Testis (tissue), 3 donors: ENCODE measurements around the gene ATP5F1E. TPM values are rescaled to one million over a fixed set of nuclear protein-coding genes. Genes with fewer than 3 reads are reported as not detected.
A peak's percentile ranks its signal among the peaks of the same experiment; 100 is the strongest.

ENCODE experiments used
- DNase-seq: peaks from one replicate; pipeline ENCODE4 v3.0.0-alpha.2; 2019
- H3K27ac ChIP-seq, 2 donors: fragments of 200-600 bp; sonication (generic); one replicate each; pipeline ENCODE4 v1.5.1; 2019
- H3K27me3 ChIP-seq: fragments of 200-600 bp; sonication (generic); one replicate; pipeline ENCODE4 v1.5.1; 2019
- H3K36me3 ChIP-seq: fragments of 200-600 bp; sonication (generic); one replicate; pipeline ENCODE4 v1.5.1; 2017; ENCODE audit warnings: low read depth; ENCODE audit errors: missing control alignments
- H3K4me1 ChIP-seq: fragments of 200-600 bp; sonication (generic); one replicate; pipeline ENCODE4 v1.5.1; 2019
- H3K4me3 ChIP-seq, 2 donors: fragments of 200-600 bp; sonication (generic); one replicate each; pipeline ENCODE4 v1.5.1; 2017 to 2019
- H3K9me3 ChIP-seq: fragments of 200-600 bp; sonication (generic); one replicate; pipeline ENCODE4 v1.5.1; 2017
- CTCF ChIP-seq, 3 experiments: fragments of 450-650 bp in 2 of 3; fragments of 200-600 bp in 1 of 3; sonication (generic) in 1 of 3; IDR thresholded peaks; one replicate each; pipeline ENCODE4 v1.5.1; 2016 to 2019; ENCODE audit warnings: antibody characterized with exemption in 3 of 3, mild to moderate bottlenecking in 2 of 3, moderate library complexity in 1 of 3
- POLR2A ChIP-seq: fragments of 450-650 bp; IDR thresholded peaks from one replicate; pipeline ENCODE4 v1.6.1; 2017; ENCODE audit warnings: antibody characterized with exemption, mild to moderate bottlenecking, moderate library complexity
- WGBS, 2 donors: methylation state at CpG; one replicate each; pipeline ENCODE4 v1.1.5; 2018; 5-methylcytosine and 5-hydroxymethylcytosine counted together
- intact Hi-C: fragments of 100-400 bp; cut with DNase I; formaldehyde crosslinking; loops from one replicate; pipeline ENCODE4 v1.15.1; 2023; ENCODE audit warnings: low total_unique reads
- polyA plus RNA-seq: library from polyadenylated mRNA; stranded (reverse); fragments of 350-450 nt; fragmentation: Illumina TruSeq; extraction: RNeasy Lipid Tissue Mini Kit (QIAGEN cat#74804); gene quantifications from one replicate; pipeline ENCODE4 v1.2.3, GENCODE V29; 2014; ENCODE audit warnings: low read depth, low replicate concordance; ENCODE audit not compliant: insufficient read depth
- total RNA-seq, 2 donors: library from RNA; depleted of rRNA; stranded (reverse); fragments of >200 nt; gene quantifications; one replicate each; pipeline ENCODE4 v1.2.3, GENCODE V29; 2016

The ATP5F1E gene
- total and polyA plus RNA-seq, 3 donors from 2014 or later, result 24.6 to 76.0 (median 25.5) TPM

DNA sequence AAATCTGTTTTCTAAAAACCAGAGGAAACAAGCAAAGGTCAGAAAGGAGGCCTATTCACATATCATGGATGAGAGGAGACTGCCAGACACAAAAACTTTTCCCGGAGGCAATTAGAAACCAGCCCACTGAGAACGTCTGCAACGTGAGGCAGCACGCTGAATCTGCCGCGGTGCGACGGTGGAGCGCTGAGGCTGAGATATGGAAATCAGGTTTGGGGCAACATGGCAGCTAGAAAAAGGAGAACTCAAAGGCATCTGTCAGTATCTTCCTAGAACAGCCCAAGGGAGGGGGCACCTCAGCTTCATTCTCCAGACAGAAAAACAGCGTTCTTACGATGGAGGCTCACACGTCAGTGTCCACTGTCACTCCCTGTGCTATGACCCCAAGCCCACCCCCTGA lies 5.3 kb upstream of the ATP5F1E start:
- H3K4me1 ChIP-seq, result peaks cover 10% of the 10 kb centered on the region
- H3K27me3 ChIP-seq, result no peaks in the 10 kb centered on the region
- H3K4me3 ChIP-seq, result no peak overlapping the region
- no peak for DNase-seq
- no peaks in the 10 kb centered on the region for H3K36me3 ChIP-seq
- intact Hi-C loops, result no loop called here
- no peak for TF ChIP-seq POLR2A
- no peak for TF ChIP-seq CTCF (IDR thresholded peaks at IDR 0.05)
- no peak overlapping the region for H3K27ac ChIP-seq
- WGBS, 2 donors, result 85 to 87% methylated on average over 12 of the region's 12 CpGs
- H3K9me3 ChIP-seq, result no peaks in the 10 kb centered on the region

GRCh38 chr20:59035381-59035780 lies 3.2 kb upstream of the ATP5F1E start:
- H3K27me3 ChIP-seq, result no peaks in the 10 kb centered on the region
- intact Hi-C loops, result no loop called here
- H3K9me3 ChIP-seq, result no peaks in the 10 kb centered on the region
- TF ChIP-seq CTCF (IDR thresholded peaks at IDR 0.05) (no peak), POLR2A (no peak)
- 95 to 97% methylated on average over 3 of the region's 3 CpGs for WGBS, 2 donors
- no peak for DNase-seq
- H3K4me3 ChIP-seq, result no peak overlapping the region
- H3K4me1 ChIP-seq, result peaks cover 7% of the 10 kb centered on the region
- no peak overlapping the region for H3K27ac ChIP-seq
- no peaks in the 10 kb centered on the region for H3K36me3 ChIP-seq

DNA sequence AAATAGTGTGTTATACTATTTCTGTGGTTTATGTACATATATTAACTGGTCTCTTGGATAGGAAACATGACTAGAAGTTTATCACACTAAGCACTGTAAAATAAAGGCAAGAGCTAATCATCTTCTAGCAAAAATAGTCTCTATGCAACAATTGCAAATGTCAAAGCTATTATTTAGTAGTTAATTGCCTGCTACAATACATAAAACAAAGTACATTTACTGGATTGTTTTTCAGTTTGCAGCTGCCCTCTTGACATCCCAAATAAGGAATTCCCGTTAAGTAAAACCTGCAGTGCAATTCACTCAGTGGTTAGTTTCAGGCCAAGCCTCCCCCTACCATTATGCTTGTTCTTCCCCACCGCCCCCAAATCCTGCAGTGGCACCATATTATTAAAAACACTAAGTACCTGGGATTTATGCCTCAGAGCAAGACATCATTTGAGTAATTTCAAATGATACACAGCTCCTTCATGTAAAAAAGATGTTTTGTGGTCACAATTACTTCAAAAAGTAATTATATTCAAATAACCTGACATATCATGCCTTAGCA lies 1.6 kb upstream of the ATP5F1E start:
- H3K27ac ChIP-seq, result no peak overlapping the region
- no peak for TF ChIP-seq CTCF (IDR thresholded peaks at IDR 0.05)
- TF ChIP-seq POLR2A, result no peak
- no peaks in the 10 kb centered on the region for H3K27me3 ChIP-seq
- intact Hi-C loops, result no loop called here
- peaks cover 18% of the 10 kb centered on the region for H3K4me1 ChIP-seq
- no peaks in the 10 kb centered on the region for H3K36me3 ChIP-seq
- H3K9me3 ChIP-seq, result no peaks in the 10 kb centered on the region
- no peak overlapping the region for H3K4me3 ChIP-seq
- DNase-seq, result no peak
- 80 to 82% methylated on average over 2 of the region's 2 CpGs for WGBS, 2 donors

- peaks cover 18% of the 10 kb centered on the region for H3K4me1 ChIP-seq
- DNase-seq, result no peak
- H3K27me3 ChIP-seq, result no peaks in the 10 kb centered on the region
- H3K9me3 ChIP-seq, result no peaks in the 10 kb centered on the region
- H3K36me3 ChIP-seq, result no peaks in the 10 kb centered on the region
- intact Hi-C loops, result no loop called here
- 68 to 82% methylated on average over 1 of the region's 1 CpG for WGBS, 2 donors
- H3K4me3 ChIP-seq, result peak overlapping the region in 1 of 2 donors; percentile 94
- no peak for TF ChIP-seq CTCF (IDR thresholded peaks at IDR 0.05)
- no peak for TF ChIP-seq POLR2A
- peak overlapping the region in 1 of 2 donors; percentile 92 for H3K27ac ChIP-seq
These were observed 958 bp upstream of the ATP5F1E start for GRCh38 chr20:59033093-59033492.

- TF ChIP-seq CTCF (IDR thresholded peaks at IDR 0.05) (peak in 1 of 3 experiments; percentile 31), POLR2A (no peak)
- WGBS, 2 donors, result 0 to 1% methylated on average over 13 of the region's 13 CpGs
These were observed 551 bp upstream of the ATP5F1E start for GRCh38 chr20:59032713-59033059.

More at GRCh38 chr20:59032713-59033059, 551 bp upstream of the ATP5F1E start:
- intact Hi-C loops, result no loop called here
- Histone ChIP-seq H3K9me3 (no peaks in the 10 kb centered on the region), H3K27ac (peak overlapping the region; percentile 87 to 92), H3K4me3 (peak overlapping the region; percentile 73 to 94), H3K36me3 (no peaks in the 10 kb centered on the region), H3K27me3 (no peaks in the 10 kb centered on the region), H3K4me1 (peaks cover 18% of the 10 kb centered on the region)
- no peak for DNase-seq
